ENCODE results near the gene TPD52L3.

GRCh38 chr9:6354072-6354686 lies 26.0 kb downstream of the TPD52L3 start:
- TF ChIP-seq CTCF (IDR thresholded peaks at IDR 0.05 in 4 of 5, conservative IDR thresholded peaks at IDR 0.05 in 1 of 5) (peak; percentile 51 to 74 (median 60)), POLR2A (IDR thresholded peaks at IDR 0.05) (no peak)
